Mesenchymal stem cell (in vitro differentiated cells and primary cell): Measurements from ENCODE around the gene JMJD8.

Experiments
- DNase-seq: peaks from one replicate; pipeline ENCODE4 v3.0.0-alpha.2; 2013
- H2AFZ ChIP-seq: one replicate; pipeline ENCODE4 v1.6.1; 2013; ENCODE audit warnings: low read depth, mild to moderate bottlenecking, control low read depth, inconsistent platforms, low read length, moderate library complexity
- H2AK5ac ChIP-seq: 2 replicates; pipeline ENCODE4 v1.6.1; 2013; ENCODE audit warnings: low read length, moderate library complexity, mild to moderate bottlenecking, inconsistent platforms; ENCODE audit not compliant: severe bottlenecking
- H2BK120ac ChIP-seq: one replicate; pipeline ENCODE4 v1.6.1; 2013; ENCODE audit warnings: low read depth, mild to moderate bottlenecking, inconsistent platforms, low read length, moderate library complexity
- H2BK12ac ChIP-seq, 2 experiments: one replicate each; pipeline ENCODE4 v1.6.1; 2013; ENCODE audit warnings: inconsistent platforms in 2 of 2, low read length in 2 of 2, mild to moderate bottlenecking in 2 of 2, moderate library complexity in 2 of 2, control low read depth in 1 of 2
- H2BK15ac ChIP-seq: one replicate; pipeline ENCODE4 v1.6.1; 2013; ENCODE audit warnings: mild to moderate bottlenecking, low read depth, inconsistent platforms; ENCODE audit not compliant: poor library complexity, severe bottlenecking
- H2BK5ac ChIP-seq: 2 replicates; pipeline ENCODE4 v1.6.1; 2013; ENCODE audit warnings: low read depth, mild to moderate bottlenecking, low read length, control low read depth, inconsistent platforms; ENCODE audit not compliant: poor library complexity, severe bottlenecking
- H3K14ac ChIP-seq, 2 experiments: one replicate each; pipeline ENCODE4 v1.6.1; 2013; ENCODE audit warnings: inconsistent platforms in 2 of 2, low read length in 2 of 2, control low read depth in 1 of 2, mild to moderate bottlenecking in 1 of 2, moderate library complexity in 1 of 2
- H3K18ac ChIP-seq, 2 experiments: one replicate each; pipeline ENCODE4 v1.6.1; 2013; ENCODE audit warnings: inconsistent platforms in 2 of 2, low read length in 2 of 2, control low read depth in 1 of 2, low read depth in 1 of 2, mild to moderate bottlenecking in 1 of 2
- H3K23ac ChIP-seq, 2 experiments: one replicate each; pipeline ENCODE4 v1.6.1; 2013; ENCODE audit warnings: inconsistent platforms in 2 of 2, low read length in 2 of 2, mild to moderate bottlenecking in 2 of 2, moderate library complexity in 2 of 2, control low read depth in 1 of 2
- H3K27ac ChIP-seq: 2 replicates; pipeline ENCODE4 v1.5.1; 2013; ENCODE audit warnings: mild to moderate bottlenecking, moderate library complexity, low read length, control low read depth, inconsistent platforms; ENCODE audit not compliant: poor library complexity, severe bottlenecking
- H3K27me3 ChIP-seq, 2 experiments: 2 replicates each; pipeline versions ENCODE4 v1.6.1 to v1.7.0; 2013; ENCODE audit warnings: low read length in 2 of 2, mild to moderate bottlenecking in 2 of 2, moderate library complexity in 2 of 2, control low read depth in 1 of 2, inconsistent platforms in 1 of 2; ENCODE audit not compliant: control insufficient read depth in 1 of 2, insufficient read depth in 1 of 2
- H3K36me3 ChIP-seq, 2 experiments: 2 replicates each; pipeline versions ENCODE4 v1.6.1 to v1.7.0; 2013; ENCODE audit warnings: low read length in 2 of 2, control low read depth in 1 of 2, inconsistent platforms in 1 of 2, low read depth in 1 of 2, mild to moderate bottlenecking in 1 of 2; ENCODE audit not compliant: insufficient read depth in 2 of 2, control insufficient read depth in 1 of 2
- H3K4ac ChIP-seq, 2 experiments: one replicate each; pipeline ENCODE4 v1.6.1; 2013; ENCODE audit warnings: inconsistent platforms in 2 of 2, low read length in 2 of 2, mild to moderate bottlenecking in 2 of 2, moderate library complexity in 2 of 2, control low read depth in 1 of 2, low read depth in 1 of 2
- H3K4me1 ChIP-seq: 2 replicates; pipeline ENCODE4 v1.6.1; 2013; ENCODE audit warnings: low read depth, low read length, control low read depth; ENCODE audit not compliant: control insufficient read depth, insufficient read depth
- H3K4me2 ChIP-seq: 2 replicates; pipeline ENCODE4 v1.6.1; 2013; ENCODE audit warnings: low read length, mild to moderate bottlenecking, inconsistent platforms; ENCODE audit not compliant: poor library complexity, severe bottlenecking
- H3K4me3 ChIP-seq, 2 experiments: 2 replicates each; pipeline versions ENCODE4 v1.5.1 to v1.7.0; 2013; ENCODE audit warnings: low read length in 2 of 2, mild to moderate bottlenecking in 2 of 2, control low read depth in 1 of 2, low read depth in 1 of 2; ENCODE audit not compliant: insufficient read depth in 1 of 2
- H3K79me1 ChIP-seq: replicated peaks from 2 replicates; pipeline ENCODE4 v1.6.1; 2013; ENCODE audit warnings: mild to moderate bottlenecking, control low read depth, low read length, inconsistent platforms; ENCODE audit not compliant: poor library complexity, severe bottlenecking
- H3K9ac ChIP-seq: 2 replicates; pipeline ENCODE4 v1.7.0; 2013; ENCODE audit warnings: mild to moderate bottlenecking, low read length, moderate library complexity
- H3K9me3 ChIP-seq: 2 replicates; pipeline ENCODE4 v1.7.0; 2013; ENCODE audit warnings: mild to moderate bottlenecking, low read length; ENCODE audit not compliant: control insufficient read depth
- H4K8ac ChIP-seq: one replicate; pipeline ENCODE4 v1.6.1; 2013; ENCODE audit warnings: inconsistent platforms, mild to moderate bottlenecking, low read length, moderate library complexity
- H4K91ac ChIP-seq: one replicate; pipeline ENCODE4 v1.6.1; 2013; ENCODE audit warnings: mild to moderate bottlenecking, low read length, inconsistent platforms
- WGBS: methylation state at CpG from one replicate; pipeline ENCODE4 v1.1.7; 2013; ENCODE audit warnings: mixed read lengths; 5-methylcytosine and 5-hydroxymethylcytosine counted together

The JMJD8 gene

GRCh38 chr16:716200-716568 is 32.0 kb upstream of the JMJD8 start:
- Histone ChIP-seq H2BK15ac (no peak overlapping the region), H3K79me1 (peaks cover 26% of the 10 kb centered on the region), H3K4ac (no peak overlapping the region), H4K8ac (no peak overlapping the region), H2BK12ac (no peak overlapping the region), H3K4me3 (peak overlapping the region; percentile 48 to 75), H3K9ac (peak overlapping the region; percentile 65), H2BK120ac (no peak overlapping the region), H2AFZ (peak overlapping the region; percentile 24), H3K18ac (peak overlapping the region in 1 of 2 experiments; percentile 71), H3K36me3 (peaks cover 0 to 22% of the 10 kb centered on the region in 2 experiments), H3K4me2 (peak overlapping the region; percentile 97), H4K91ac (no peak overlapping the region), H3K4me1 (peaks cover 62% of the 10 kb centered on the region), H2AK5ac (no peak overlapping the region), H3K23ac (peak overlapping the region in 1 of 2 experiments; percentile 67), H3K27ac (peak overlapping the region; percentile 13), H3K14ac (no peak overlapping the region), H2BK5ac (no peak overlapping the region), H3K9me3 (no peaks in the 10 kb centered on the region), H3K27me3 (peaks cover 0 to 3% of the 10 kb centered on the region in 2 experiments)
- DNase-seq = peak; percentile 45
- 23% methylated on average over 11 of the region's 12 CpGs for WGBS

GRCh38 chr16:715477-716199 is 31.5 kb upstream of the JMJD8 start:
- Histone ChIP-seq H3K4me1 (peaks cover 62% of the 10 kb centered on the region), H3K18ac (peak overlapping the region in 1 of 2 experiments; percentile 71), H2AFZ (peak overlapping the region; percentile 36), H3K9ac (peak overlapping the region; percentile 65), H4K91ac (peak overlapping the region; percentile 43), H3K36me3 (peaks cover 0 to 22% of the 10 kb centered on the region in 2 experiments), H2BK12ac (peak overlapping the region in 1 of 2 experiments; percentile 45), H3K4ac (peak overlapping the region in 1 of 2 experiments; percentile 34), H3K23ac (peak overlapping the region in 1 of 2 experiments; percentile 67), H3K27me3 (peaks cover 0 to 8% of the 10 kb centered on the region in 2 experiments), H3K9me3 (no peaks in the 10 kb centered on the region), H2BK15ac (no peak overlapping the region), H4K8ac (no peak overlapping the region), H3K79me1 (peaks cover 26% of the 10 kb centered on the region), H3K4me2 (peak overlapping the region; percentile 97), H3K27ac (peak overlapping the region; percentile 13), H2BK5ac (no peak overlapping the region), H3K14ac (peak overlapping the region in 1 of 2 experiments; percentile 96), H3K4me3 (peak overlapping the region; percentile 63 to 75), H2AK5ac (no peak overlapping the region), H2BK120ac (peak overlapping the region; percentile 50)
- 16% methylated on average over 24 of the region's 74 CpGs for WGBS
- DNase-seq = peak; percentile 30

- Histone ChIP-seq H3K14ac (peak within 1 kb of the TSS in 1 of 2 experiments; percentile 96), H2BK120ac (peak within 1 kb of the TSS; percentile 50), H3K27ac (peak within 1 kb of the TSS; percentile 13), H3K9ac (peak within 1 kb of the TSS; percentile 65), H2AFZ (peak within 1 kb of the TSS; percentile 36), H3K36me3 (peaks cover 0 to 22% of the 10 kb centered on the region in 2 experiments), H3K4ac (peak within 1 kb of the TSS in 1 of 2 experiments; percentile 34), H3K27me3 (peaks cover 5 to 16% of the 10 kb centered on the region in 2 experiments), H2BK15ac (peak within 1 kb of the TSS; percentile 41), H3K23ac (peak within 1 kb of the TSS in 1 of 2 experiments; percentile 67), H3K4me3 (peak within 1 kb of the TSS; percentile 63 to 75), H2BK5ac (no peak within 1 kb of the TSS), H2AK5ac (peak within 1 kb of the TSS; percentile 44), H4K91ac (peak within 1 kb of the TSS; percentile 60), H3K9me3 (no peaks in the 10 kb centered on the region), H4K8ac (peak within 1 kb of the TSS; percentile 21), H3K4me2 (peak within 1 kb of the TSS; percentile 97), H2BK12ac (peak within 1 kb of the TSS in 1 of 2 experiments; percentile 84), H3K18ac (peak within 1 kb of the TSS in 1 of 2 experiments; percentile 74), H3K79me1 (peaks cover 21% of the 10 kb centered on the region), H3K4me1 (peaks cover 61% of the 10 kb centered on the region)
- 24% methylated on average over 40 of the region's 108 CpGs for WGBS
- DNase-seq = peak; percentile 89
Measured at GRCh38 chr16:714558-715476, 30.7 kb upstream of the JMJD8 start, which contains the start of gene METRN. Gene METRN, plus strand, starts transcription at chr16:715118. Its CDS starts 172 bp downstream, at chr16:715290.
